Tongue (tissue), 2 donors: ENCODE results near the gene SCGB1C1. TPM values are rescaled to one million over a fixed set of nuclear protein-coding genes. Genes with fewer than 3 reads are reported as not detected.

Experiments used
- DNase-seq: peaks from one replicate; pipeline ENCODE4 v3.0.0-alpha.2; 2015
- total RNA-seq: library from RNA; depleted of rRNA; stranded (reverse); fragments of >200 nt; gene quantifications from one replicate; pipeline ENCODE4 v1.2.3, GENCODE V29; 2014

Gene SCGB1C1
- total RNA-seq, 1 donor from 2014 or later, result not detected

DNA sequence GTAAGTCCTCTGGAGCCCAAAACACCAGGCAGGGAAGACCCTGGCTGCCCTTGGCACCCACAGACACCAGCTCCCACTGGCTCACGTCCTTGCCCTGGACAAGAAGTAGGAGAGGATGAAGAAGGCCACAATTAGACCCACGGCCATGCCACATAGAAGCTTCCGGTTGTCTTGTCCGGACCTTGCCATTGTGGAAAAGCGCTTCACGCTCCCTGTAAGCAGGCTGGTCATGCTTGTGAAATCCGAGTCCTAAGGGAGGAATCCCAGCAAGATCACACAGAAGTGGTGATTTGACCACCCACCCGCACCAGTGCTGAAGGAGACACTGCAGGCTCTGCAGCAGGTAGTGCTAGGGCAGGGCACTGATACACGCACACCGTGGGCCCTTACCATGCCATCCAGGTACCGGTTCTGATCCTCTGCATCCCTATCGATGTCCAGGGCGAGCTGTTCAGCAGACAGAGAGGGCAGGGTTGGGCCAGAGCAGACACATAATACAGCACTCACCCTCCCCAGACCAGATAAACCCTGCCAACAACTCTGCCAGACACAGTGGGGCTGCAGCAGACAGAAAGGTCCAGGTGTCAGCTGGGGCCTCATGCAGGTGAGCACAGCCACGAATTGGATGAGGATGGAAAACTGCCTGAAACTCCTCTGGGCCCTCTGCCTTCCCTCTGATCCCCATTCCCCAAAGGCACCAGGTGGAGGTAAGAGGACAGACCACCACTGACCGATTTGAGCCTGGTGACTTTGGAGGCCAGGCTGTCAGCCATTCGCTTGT is 12.5 kb downstream of the SCGB1C1 start:
- DNase-seq, result no peak

DNA sequence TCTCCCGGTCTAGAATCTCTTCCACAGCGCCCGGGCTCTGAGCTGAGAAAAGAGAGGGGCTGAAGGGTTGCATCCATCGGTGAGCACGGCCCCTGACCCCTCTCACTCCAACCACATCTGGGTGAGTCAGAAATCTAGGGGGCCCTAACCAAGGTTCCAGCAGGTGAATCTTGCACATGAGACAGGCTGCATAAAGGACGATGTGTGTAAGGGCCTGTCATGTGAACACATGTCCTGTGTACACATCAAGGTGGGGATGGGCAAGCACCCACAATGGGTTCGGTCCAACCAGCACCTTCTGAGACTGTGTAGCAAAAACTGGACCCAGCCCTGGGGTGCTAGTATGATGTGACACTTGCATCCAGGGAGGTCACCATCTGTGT is 13.1 kb downstream of the SCGB1C1 start:
- no peak for DNase-seq

DNA sequence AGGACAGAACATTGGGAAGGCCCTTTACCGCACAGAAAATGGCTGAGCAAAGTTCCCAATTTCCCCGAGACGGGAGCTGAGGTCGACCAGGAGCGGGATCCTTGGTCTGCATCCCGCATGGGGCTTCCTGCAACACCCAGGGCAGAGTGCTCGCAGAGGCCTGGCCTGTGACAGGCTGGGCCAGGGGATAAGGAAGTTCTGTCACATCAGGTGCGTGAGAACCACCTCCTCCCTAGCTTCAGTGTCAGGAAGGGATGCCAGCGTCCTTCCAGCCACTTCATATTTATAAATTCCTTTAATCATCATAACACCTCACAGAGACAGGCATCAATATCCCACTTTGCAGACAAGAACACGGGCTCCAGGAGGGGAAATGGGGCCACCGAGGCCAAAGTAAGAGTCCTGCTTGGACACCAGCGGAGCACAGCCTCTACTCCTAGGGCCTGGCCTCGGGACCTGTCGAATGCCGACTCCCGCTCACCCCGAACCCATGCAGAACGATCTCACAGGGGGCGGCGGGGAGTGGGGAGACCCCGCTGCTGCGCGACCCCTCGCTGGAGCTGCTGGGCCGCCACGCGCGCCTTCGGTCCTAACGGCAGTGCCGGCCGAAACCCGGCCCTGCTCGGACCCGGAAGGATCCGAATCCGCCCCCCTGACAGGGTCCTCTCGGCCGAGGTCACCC is 13.8 kb downstream of the SCGB1C1 start:
- DNase-seq, result no peak

DNA sequence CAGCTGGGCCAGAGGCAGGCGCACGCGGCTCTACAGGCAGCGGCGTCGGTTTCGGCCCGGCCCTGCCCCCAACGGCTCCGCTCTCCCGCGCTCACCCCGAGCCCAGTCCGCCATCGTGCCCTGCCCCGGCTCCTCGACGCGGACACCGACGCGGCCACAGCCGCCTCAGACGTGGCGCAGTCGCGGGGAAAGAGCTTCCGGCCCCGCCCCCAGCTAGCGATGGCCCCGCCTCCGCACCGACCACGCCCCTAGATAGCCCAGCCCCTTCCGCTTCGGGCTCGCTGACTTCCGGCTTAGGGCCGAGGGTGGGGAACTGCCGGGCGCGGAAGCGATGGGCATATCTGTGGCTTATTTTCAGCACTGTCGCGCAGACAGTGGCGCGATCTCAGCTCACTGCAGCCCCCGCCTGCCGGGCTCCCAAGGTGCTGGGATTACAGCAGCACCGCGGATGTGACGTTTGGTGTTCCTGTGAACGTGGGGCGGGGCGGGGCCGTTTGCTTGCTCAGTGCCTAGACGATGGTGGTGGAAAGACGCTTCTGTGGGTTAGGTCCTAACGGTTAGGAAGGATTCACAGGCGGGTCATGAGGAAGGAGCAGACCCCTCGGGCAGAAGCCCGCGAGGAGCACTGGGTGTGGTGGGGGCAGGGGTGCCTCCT is 14.5 kb downstream of the SCGB1C1 start, which contains the start of the genes BET1L and RIC8A:
TSS of gene BET1L (minus strand) at position 192 of the 655 bp plus-strand sequence. CDS start at position 114, 78 bp downstream.
TSS of gene RIC8A (plus strand) at position 501 of the 655 bp plus-strand sequence. CDS start 1,147 bp downstream, outside the sequence.
- DNase-seq, result peak; percentile 98

DNA sequence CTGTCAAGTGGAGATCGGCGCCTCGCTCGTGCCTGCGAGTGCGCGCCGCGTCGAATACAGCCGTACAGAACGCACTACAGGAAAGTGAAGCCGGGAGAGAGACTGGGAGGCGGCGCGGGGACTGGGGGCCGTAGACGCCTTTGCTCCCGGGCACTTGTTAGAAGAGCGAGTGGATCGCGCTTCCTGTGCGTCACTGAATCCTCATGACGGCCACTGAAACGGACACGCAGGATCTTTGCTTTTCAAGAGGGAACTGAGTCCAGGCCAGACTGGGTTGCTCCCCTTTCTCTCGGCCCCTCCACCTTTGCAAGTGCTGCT is 14.9 kb downstream of the SCGB1C1 start:
- no peak for DNase-seq

DNA sequence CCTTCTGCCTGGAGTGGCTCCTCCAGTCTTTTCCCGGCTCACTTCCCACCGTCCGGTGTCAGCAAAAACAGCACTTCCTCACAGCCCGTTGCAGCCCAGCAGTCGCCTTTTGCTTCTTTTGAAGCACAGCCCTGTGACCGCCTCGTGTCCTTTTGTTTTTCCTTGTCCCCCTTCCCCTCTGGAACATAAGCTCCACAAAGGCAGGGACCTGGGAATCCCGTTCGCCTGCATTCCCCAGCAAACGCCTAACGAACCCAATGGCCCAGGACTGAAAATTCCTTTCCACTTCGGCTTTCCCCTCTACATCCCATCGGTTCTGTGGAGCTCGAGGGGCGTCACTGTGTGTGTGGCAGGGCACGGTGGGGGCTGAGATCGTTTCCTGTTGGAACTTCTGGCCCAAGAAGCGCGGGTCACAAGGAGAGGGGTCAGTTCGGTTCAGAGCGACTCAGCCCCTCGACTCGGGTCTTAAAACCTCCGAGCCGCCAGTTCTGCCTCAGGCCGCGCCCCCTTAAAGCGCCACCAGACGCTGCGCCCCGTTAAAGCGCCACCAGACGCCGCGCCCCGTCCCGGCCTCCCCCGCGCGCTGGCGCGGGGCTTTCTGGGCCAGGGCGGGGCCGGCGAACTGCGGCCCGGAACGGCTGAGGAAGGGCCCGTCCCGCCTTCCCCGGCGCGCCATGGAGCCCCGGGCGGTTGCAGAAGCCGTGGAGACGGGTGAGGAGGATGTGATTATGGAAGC is 15.5 kb downstream of the SCGB1C1 start:
- peak; percentile 90 for DNase-seq

DNA sequence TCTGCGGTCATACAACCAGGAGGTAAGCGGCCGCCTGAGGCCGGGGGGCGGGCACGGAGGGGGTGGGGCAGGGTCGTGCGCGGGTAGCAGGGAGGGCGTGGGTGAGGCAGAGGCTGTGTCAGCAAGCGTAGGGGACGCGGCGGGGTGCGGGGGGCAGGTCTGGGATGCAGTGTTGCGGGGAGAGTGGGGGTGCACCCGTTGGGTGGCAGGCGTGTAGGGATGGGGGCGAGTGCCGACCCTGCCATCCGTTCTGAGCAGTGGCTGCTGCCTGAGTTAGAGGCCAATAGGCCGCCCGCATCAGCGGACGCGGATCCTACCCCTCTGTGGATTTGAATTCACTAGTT is 16.0 kb downstream of the SCGB1C1 start:
- no peak for DNase-seq

DNA sequence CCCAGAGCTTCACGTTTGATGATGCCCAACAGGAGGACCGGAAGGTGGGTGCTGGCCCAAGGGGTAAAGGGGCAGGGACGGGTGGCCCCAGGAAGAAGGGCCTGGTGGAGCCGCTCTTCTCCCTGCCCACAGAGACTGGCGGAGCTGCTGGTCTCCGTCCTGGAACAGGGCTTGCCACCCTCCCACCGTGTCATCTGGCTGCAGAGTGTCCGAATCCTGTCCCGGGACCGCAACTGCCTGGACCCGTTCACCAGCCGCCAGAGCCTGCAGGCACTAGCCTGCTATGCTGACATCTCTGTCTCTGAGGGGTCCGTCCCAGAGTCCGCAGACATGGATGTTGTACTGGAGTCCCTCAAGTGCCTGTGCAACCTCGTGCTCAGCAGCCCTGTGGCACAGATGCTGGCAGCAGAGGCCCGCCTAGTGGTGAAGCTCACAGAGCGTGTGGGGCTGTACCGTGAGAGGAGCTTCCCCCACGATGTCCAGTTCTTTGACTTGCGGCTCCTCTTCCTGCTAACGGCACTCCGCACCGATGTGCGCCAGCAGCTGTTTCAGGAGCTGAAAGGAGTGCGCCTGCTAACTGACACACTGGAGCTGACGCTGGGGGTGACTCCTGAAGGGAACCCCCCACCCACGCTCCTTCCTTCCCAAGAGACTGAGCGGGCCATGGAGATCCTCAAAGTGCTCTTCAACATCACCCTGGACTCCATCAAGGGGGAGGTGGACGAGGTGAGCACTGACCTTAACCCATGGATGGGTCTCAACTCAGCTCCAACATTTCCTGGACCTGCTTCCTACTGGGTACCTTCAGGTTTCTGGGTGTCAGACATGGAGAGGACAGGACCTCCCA is 16.6 kb downstream of the SCGB1C1 start:
- no peak for DNase-seq

DNA sequence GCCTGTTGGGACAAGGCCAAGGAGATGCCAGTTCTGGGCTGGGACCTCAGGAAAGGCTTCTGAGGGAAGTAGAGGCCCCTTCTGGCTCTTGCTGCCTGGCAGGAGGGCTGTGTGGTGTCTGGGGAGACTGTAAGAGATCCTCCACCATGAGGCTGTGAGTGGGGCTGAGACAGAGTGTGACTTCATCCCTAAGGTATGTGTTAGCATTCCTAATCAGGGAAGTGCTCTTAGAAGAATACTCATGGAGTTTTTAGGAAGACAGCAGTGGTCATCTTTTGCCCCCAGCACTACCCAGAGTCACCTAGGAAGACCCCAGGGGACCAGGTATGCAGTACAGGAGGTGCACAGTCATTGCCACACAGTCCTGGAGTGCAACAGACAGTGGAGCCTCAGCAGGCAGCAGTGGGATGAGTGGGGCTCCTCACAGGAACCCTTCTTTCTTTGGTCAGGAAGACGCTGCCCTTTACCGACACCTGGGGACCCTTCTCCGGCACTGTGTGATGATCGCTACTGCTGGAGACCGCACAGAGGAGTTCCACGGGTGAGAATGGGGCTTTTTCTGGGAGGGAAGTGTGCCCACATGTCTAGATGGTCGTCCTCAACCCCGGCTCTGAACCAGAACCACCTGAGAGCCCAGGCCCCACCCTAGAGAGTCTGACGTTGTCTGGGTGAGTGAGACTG is 17.4 kb downstream of the SCGB1C1 start:
- DNase-seq, result no peak

DNA sequence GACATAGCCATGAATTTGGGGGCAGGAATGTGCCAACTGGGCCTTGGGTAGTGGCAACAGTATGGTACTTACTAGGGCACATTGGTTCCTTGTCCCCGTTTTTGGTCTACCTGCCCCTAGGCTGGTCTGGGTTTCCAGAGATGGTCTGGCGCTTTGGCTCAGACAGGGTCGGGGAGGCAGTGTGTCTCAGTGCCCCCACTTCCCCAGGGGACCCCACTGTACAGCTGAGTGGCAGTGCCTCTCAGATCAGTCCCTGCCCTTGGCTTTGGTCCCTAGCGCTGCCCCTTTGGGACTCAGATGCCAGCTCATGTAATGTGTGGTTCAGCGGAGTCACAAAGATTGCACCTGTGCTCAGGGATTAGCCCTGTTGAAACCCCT is 17.9 kb downstream of the SCGB1C1 start:
- DNase-seq, result no peak

DNA sequence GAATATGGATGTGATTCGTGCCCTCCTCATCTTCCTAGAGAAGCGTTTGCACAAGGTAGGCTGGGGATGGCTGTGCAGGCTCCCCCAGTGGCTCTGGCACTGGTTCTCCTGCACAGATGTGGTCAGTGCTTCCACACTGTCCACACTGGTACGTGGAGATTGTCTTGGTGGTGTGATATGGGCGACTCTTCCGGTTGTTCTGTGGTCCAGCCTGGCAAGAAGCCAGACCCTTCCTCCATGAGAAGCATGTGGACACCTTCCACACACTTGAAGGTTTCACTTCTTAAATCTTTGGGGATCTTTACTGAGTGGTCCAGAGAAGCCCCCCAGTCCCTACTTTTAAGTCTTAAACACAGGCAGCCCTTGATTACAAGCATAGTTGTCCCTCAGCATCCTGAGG is 18.4 kb downstream of the SCGB1C1 start:
- no peak for DNase-seq

DNA sequence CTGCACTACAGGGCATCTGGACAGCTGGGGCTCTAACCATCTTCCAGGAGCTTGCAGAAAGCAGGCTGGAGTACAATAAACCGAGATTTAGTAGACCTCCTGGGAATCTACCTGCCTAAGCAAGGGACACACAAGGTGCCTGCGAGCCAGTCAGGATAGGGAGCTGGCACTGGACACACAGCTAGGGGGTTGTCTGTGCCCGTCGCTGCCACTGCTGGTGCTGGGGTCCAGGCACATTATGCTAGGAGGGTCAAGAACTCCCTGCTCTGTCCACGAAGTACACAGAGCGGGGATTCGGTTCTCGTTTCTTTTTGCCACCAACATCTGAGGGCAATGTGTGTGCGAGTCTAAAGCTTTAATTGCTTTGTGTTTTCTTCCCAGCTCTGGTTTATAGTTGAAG is 18.9 kb downstream of the SCGB1C1 start:
- no peak for DNase-seq

DNA sequence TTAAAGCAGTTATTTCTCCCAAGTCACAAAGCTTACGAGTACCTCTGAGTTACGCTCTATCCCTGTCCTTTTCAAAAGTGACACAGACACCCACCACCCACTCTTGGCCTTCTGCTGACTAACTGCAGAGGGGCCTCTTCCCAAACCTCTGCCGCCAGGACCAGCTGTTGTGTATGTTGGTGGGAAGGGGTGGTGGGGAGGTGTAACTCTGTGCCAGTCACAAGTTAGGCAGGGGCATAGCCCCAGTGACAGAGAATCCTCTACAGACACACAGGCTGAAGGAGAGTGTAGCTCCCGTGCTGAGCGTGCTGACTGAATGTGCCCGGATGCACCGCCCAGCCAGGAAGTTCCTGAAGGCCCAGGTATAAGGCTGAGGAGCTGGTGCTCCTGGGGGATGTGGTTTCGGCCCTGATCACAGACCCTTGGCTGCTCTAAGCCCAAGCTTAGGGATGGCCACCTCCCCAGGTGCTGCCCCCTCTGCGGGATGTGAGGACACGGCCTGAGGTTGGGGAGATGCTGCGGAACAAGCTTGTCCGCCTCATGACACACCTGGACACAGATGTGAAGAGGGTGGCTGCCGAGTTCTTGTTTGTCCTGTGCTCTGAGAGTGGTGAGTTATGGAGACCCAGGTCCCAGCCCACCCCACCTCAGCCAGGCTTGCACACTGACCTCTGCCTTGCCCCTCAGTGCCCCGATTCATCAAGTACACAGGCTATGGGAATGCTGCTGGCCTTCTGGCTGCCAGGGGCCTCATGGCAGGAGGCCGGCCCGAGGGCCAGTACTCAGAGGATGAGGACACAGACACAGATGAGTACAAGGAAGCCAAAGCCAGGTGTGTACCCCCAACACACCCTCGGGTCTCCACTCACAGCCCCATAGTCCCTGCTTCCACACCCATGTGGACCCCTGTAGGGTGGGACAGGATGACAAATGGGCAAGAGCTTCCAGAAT is 19.5 kb downstream of the SCGB1C1 start:
- no peak for DNase-seq

DNA sequence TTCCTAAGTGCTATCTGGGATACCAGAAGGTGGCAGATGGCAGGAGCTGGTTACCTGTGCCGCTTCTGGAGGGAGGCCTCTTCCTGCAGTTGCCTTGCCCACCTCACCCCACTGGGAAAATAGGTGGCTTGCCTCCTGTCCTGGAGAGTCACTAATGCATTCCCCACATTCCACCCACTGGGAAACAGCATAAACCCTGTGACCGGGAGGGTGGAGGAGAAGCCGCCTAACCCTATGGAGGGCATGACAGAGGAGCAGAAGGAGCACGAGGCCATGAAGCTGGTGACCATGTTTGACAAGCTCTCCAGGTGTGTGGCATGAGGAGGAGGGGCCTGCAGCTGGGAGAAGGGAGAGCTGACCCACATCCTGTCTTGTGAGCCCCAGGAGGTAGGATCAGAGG is 20.2 kb downstream of the SCGB1C1 start:
- DNase-seq, result no peak

DNA sequence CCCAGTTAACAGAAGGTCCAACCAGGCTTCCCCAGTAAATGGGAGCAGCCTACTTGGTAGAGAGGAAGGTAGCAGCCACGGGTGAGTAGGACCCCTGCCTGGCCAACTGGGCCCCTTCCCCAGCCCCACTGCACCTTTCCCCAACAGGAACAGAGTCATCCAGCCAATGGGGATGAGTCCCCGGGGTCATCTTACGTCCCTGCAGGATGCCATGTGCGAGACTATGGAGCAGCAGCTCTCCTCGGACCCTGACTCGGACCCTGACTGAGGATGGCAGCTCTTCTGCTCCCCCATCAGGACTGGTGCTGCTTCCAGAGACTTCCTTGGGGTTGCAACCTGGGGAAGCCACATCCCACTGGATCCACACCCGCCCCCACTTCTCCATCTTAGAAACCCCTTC is 21.2 kb downstream of the SCGB1C1 start:
- DNase-seq, result no peak

DNA sequence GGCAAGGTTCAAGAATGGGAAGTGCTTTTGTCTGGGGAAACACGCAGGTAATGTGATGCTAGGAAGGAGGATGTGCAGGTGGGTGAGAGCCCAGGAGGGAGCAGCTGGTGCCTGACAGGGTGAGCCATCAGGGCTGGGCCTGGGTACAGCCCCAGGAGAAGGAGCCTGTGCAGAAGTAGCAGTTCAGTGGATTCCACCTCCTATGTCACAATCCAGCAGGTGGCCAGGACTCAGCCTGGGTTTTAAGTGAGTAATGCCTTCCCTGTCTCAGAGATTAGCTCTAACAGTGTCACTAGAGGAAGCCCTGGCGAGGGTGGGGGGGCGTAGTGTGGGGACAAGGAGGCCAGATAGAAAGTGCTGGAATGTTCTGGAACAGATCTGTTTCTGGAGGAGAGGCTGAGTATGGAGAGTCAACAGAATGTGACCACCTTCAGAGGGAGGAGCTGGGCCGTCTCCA is 22.7 kb downstream of the SCGB1C1 start:
- no peak for DNase-seq

DNA sequence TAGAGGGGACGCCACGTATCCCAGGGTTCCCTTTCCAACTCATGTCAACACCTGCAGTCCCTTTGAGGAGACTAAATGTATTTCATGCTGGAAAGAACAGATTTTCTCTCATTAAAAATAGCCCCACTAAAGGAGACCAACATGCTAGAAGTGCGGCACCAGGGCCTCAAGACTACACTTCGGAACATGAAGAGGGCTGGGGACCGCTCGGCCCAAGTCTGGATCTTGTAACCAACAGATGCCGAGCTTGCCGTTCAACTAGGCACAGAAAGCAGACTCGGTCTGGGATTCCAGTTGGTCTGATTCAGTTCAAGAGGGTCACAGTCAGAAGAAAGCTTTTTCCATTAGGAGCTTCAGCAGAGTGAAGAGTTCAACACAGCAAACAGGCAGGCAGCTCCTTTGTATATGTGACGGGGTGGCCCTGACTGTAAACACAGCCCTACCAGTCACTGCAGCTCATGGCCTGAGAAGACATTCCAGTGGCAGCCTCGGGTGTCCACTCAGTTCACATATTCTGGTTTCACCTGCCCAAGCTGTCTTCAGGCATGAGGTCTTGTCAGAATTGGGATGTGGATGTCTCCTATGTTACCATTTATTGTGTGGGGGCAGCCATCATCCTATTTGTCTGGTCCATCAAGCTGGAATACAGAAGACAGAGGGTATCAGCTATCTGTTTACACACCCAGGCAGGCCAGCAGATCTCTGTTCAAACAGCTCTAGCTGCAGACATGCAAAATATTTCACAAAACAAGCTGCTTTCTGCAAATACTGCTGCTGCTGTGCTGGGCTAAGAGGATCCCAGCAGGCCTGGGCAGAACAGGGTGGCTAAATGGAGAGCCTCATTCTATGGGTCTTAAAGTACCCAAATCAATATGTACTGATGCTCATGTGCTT is 23.4 kb downstream of the SCGB1C1 start:
- no peak for DNase-seq

DNA sequence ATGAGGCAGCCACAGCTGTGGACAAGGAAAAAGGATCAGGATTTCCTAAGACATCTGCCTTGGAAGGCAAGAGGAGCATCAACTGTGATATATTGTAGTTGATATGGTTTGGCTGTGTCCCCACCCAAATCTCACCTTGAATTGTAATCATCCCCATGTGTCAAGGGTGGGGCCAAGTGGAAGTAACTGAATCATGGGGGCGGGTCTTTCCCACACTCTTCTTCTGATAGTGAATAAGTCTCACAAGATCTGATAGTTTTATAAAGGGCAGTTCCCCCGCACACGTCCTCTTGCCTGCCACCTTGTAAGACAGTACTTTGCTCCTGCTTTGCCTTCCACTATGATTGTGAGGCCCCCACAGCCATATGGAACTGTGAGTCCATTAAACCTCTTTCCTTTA is 24.8 kb downstream of the SCGB1C1 start:
- no peak for DNase-seq
